DND-41 (cell line): ENCODE data around the gene SLC22A3.

Experiments
- EZH2 ChIP-seq: IDR thresholded peaks from 3 replicates; pipeline ENCODE4 v1.6.1; 2012; ENCODE audit warnings: borderline replicate concordance, low read depth, mild to moderate bottlenecking, moderate library complexity, low read length, inconsistent platforms; ENCODE audit not compliant: severe bottlenecking
- TF ChIP-seq, protein P1 (sequence below): IDR thresholded peaks from 2 replicates; pipeline ENCODE4 v1.5.1; 2012; ENCODE audit warnings: borderline replicate concordance, low read length, moderate library complexity, mild to moderate bottlenecking; ENCODE audit not compliant: poor library complexity, severe bottlenecking; ENCODE audit errors: extremely low read depth

DNA sequence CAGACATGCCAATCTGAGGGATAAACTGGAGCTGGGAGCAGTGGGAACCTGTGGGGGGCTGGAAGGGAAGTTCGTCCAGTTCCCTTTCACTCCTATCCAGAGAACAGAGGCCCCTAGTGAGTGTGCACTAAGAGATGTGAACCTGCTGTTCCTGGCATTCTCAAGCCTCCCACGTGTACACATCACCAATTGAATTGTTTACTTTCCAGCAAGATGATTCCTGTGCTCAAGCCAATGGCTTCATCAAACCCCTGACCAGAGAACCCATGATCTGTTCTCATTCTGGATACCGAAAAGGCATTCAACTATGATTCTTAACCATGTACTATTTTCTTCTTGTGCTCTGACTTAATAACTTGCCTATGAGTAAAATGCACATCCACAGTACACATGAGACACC lies 10.2 kb upstream of the SLC22A3 start:
- TF ChIP-seq, protein P1, sequence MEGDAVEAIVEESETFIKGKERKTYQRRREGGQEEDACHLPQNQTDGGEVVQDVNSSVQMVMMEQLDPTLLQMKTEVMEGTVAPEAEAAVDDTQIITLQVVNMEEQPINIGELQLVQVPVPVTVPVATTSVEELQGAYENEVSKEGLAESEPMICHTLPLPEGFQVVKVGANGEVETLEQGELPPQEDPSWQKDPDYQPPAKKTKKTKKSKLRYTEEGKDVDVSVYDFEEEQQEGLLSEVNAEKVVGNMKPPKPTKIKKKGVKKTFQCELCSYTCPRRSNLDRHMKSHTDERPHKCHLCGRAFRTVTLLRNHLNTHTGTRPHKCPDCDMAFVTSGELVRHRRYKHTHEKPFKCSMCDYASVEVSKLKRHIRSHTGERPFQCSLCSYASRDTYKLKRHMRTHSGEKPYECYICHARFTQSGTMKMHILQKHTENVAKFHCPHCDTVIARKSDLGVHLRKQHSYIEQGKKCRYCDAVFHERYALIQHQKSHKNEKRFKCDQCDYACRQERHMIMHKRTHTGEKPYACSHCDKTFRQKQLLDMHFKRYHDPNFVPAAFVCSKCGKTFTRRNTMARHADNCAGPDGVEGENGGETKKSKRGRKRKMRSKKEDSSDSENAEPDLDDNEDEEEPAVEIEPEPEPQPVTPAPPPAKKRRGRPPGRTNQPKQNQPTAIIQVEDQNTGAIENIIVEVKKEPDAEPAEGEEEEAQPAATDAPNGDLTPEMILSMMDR, result no peak
- no peak for TF ChIP-seq EZH2
